DND-41 (cell line): ENCODE results near the gene KRT32.

ENCODE experiments used
- ATAC-seq: fragments of 200-7000 bp; cut with Tn5 transposase; 3 replicates; pipeline ENCODE4 v1.9.1; 2021; ENCODE audit warnings: low read depth; ENCODE audit not compliant: insufficient read depth
- DNase-seq: peaks from one replicate; pipeline ENCODE4 v3.0.0-alpha.2; 2020
- H2AFZ ChIP-seq: 2 replicates; pipeline ENCODE4 v1.6.0; 2012; ENCODE audit warnings: low read depth, low read length
- H3K27ac ChIP-seq: 2 replicates; pipeline ENCODE4 v1.5.1; 2012; ENCODE audit warnings: low read length, inconsistent platforms
- H3K27me3 ChIP-seq: fragments of 200-600 bp; sonication (generic); 2 replicates; pipeline ENCODE4 v1.6.0; 2012; ENCODE audit warnings: low read length, mild to moderate bottlenecking, inconsistent platforms; ENCODE audit not compliant: insufficient read depth, poor library complexity
- H3K36me3 ChIP-seq: 2 replicates; pipeline ENCODE4 v1.5.1; 2012; ENCODE audit warnings: low read length, inconsistent platforms; ENCODE audit not compliant: insufficient read depth
- H3K4me1 ChIP-seq: 2 replicates; pipeline ENCODE4 v1.5.1; 2012; ENCODE audit warnings: mild to moderate bottlenecking, low read length; ENCODE audit not compliant: insufficient read depth
- H3K4me2 ChIP-seq: 2 replicates; pipeline ENCODE4 v1.6.0; 2012; ENCODE audit warnings: mild to moderate bottlenecking, moderate library complexity, low read length, inconsistent platforms; ENCODE audit not compliant: insufficient read depth
- H3K4me3 ChIP-seq, 2 experiments: fragments of 200-600 bp in 1 of 2; shearing (Covaris generic) in 1 of 2; 2 replicates each; pipeline ENCODE4 v1.5.1; 2012 to 2016; ENCODE audit warnings: inconsistent platforms in 2 of 2, low read length in 2 of 2, mild to moderate bottlenecking in 2 of 2, low read depth in 1 of 2, moderate library complexity in 1 of 2
- H3K79me2 ChIP-seq: 2 replicates; pipeline ENCODE4 v1.6.0; 2012; ENCODE audit warnings: low read length, inconsistent platforms; ENCODE audit not compliant: insufficient read depth
- H3K9ac ChIP-seq: 2 replicates; pipeline ENCODE4 v1.6.0; 2012; ENCODE audit warnings: low read depth, mild to moderate bottlenecking, inconsistent platforms, low read length, moderate library complexity
- H3K9me3 ChIP-seq: 2 replicates; pipeline ENCODE4 v1.5.1; 2012; ENCODE audit warnings: low read length, moderate library complexity, mild to moderate bottlenecking, inconsistent platforms; ENCODE audit not compliant: insufficient read depth, severe bottlenecking
- H4K20me1 ChIP-seq: 2 replicates; pipeline ENCODE4 v1.6.0; 2012; ENCODE audit warnings: low read length; ENCODE audit not compliant: insufficient read depth
- CTCF ChIP-seq: IDR thresholded peaks from 2 replicates; pipeline ENCODE4 v1.5.1; 2012; ENCODE audit warnings: borderline replicate concordance, low read length, moderate library complexity, mild to moderate bottlenecking; ENCODE audit not compliant: poor library complexity, severe bottlenecking; ENCODE audit errors: extremely low read depth
- EZH2 ChIP-seq: IDR thresholded peaks from 3 replicates; pipeline ENCODE4 v1.6.1; 2012; ENCODE audit warnings: borderline replicate concordance, low read depth, mild to moderate bottlenecking, moderate library complexity, low read length, inconsistent platforms; ENCODE audit not compliant: severe bottlenecking

Gene KRT32

GRCh38 chr17:41418116-41418860 lies 48.9 kb downstream of the KRT32 start:
- no peak overlapping the region for H3K4me3 ChIP-seq
- TF ChIP-seq EZH2 (no peak), CTCF (no peak)
- ATAC-seq: no peak
- peaks cover 8% of the 10 kb centered on the region for H3K27me3 ChIP-seq
- H3K9me3 ChIP-seq: no peaks in the 10 kb centered on the region
- no peaks in the 10 kb centered on the region; the same call in 1 of the 2 replicates for H4K20me1 ChIP-seq
- H3K4me2 ChIP-seq: no peak overlapping the region
- no peaks in the 10 kb centered on the region for H3K4me1 ChIP-seq
- H3K36me3 ChIP-seq: no peaks in the 10 kb centered on the region
- no peak overlapping the region for H2AFZ ChIP-seq
- no peaks in the 10 kb centered on the region for H3K79me2 ChIP-seq
- no peak overlapping the region for H3K9ac ChIP-seq
- DNase-seq: no peak
- no peak overlapping the region for H3K27ac ChIP-seq

GRCh38 chr17:41417576-41418015 lies 49.6 kb downstream of the KRT32 start:
- ATAC-seq (no peak), DNase-seq (no peak)
- H3K4me3 ChIP-seq: no peak overlapping the region
- H3K9me3 ChIP-seq: no peaks in the 10 kb centered on the region
- H3K36me3 ChIP-seq: no peaks in the 10 kb centered on the region
- no peak overlapping the region for H3K4me2 ChIP-seq
- H3K79me2 ChIP-seq: no peaks in the 10 kb centered on the region
- no peaks in the 10 kb centered on the region for H3K4me1 ChIP-seq
- TF ChIP-seq EZH2 (no peak), CTCF (peak; percentile 45)
- H3K27ac ChIP-seq: no peak overlapping the region
- peaks cover 8% of the 10 kb centered on the region for H3K27me3 ChIP-seq
- no peak overlapping the region for H3K9ac ChIP-seq
- no peak overlapping the region for H2AFZ ChIP-seq
- H4K20me1 ChIP-seq: no peaks in the 10 kb centered on the region

- H3K4me1 ChIP-seq: no peaks in the 10 kb centered on the region
- H3K27ac ChIP-seq: no peak overlapping the region
- H3K9ac ChIP-seq: no peak overlapping the region
- TF ChIP-seq CTCF (no peak), EZH2 (no peak)
- no peak for ATAC-seq
- no peaks in the 10 kb centered on the region for H3K79me2 ChIP-seq
- no peaks in the 10 kb centered on the region for H3K36me3 ChIP-seq
- H3K4me3 ChIP-seq: no peak overlapping the region
- H3K27me3 ChIP-seq: peaks cover 6% of the 10 kb centered on the region
- H3K4me2 ChIP-seq: no peak overlapping the region
- DNase-seq: no peak
- H3K9me3 ChIP-seq: no peaks in the 10 kb centered on the region
- no peaks in the 10 kb centered on the region for H4K20me1 ChIP-seq
- H2AFZ ChIP-seq: no peak overlapping the region
These were observed 50.1 kb downstream of the KRT32 start for GRCh38 chr17:41417127-41417526.
